Activated CD8-positive, alpha-beta memory T cell treated with anti-CD3 and anti-CD28 coated beads, Interleukin-2, amount 50 U/mL, for 1 hour (primary cell): ENCODE data around the gene EFCAB5.
"Not testable (repeated sequence)": the region's sequence is repeated elsewhere in the genome, so short reads cannot be mapped to it uniquely, and the experiment has no call there.

Experiments
- DNase-seq: peaks from one replicate; pipeline ENCODE4 v3.0.0-alpha.2; 2020; ENCODE audit errors: extremely low read depth

Gene EFCAB5

GRCh38 chr17:30095507-30096244, 154.2 kb downstream of the EFCAB5 start:
- DNase-seq = no peak

- no peak for DNase-seq
These were observed 160.4 kb downstream of the EFCAB5 start for GRCh38 chr17:30101686-30102390.

GRCh38 chr17:30103921-30104320, 162.5 kb downstream of the EFCAB5 start:
- DNase-seq = no peak

GRCh38 chr17:30104575-30105339, 163.3 kb downstream of the EFCAB5 start:
- DNase-seq = peak; percentile 39

GRCh38 chr17:30112794-30113193, 171.4 kb downstream of the EFCAB5 start:
- no peak for DNase-seq

GRCh38 chr17:30113213-30113612, 171.8 kb downstream of the EFCAB5 start:
- no peak for DNase-seq

- DNase-seq = no peak
These were observed 174.9 kb downstream of the EFCAB5 start for GRCh38 chr17:30116345-30116660.

- peak; percentile 80 for DNase-seq
These were observed 175.5 kb downstream of the EFCAB5 start, which contains the start of gene NSRP1 for GRCh38 chr17:30116661-30117551. TSS of gene NSRP1 (plus strand) at chr17:30116816. CDS start at chr17:30116844, 28 bp downstream.

- DNase-seq = no peak
These were observed 176.2 kb downstream of the EFCAB5 start for GRCh38 chr17:30117675-30118081.

GRCh38 chr17:30118635-30119034, 177.2 kb downstream of the EFCAB5 start:
- not testable (repeated sequence) for DNase-seq

- no peak for DNase-seq
These were observed 182.9 kb downstream of the EFCAB5 start for GRCh38 chr17:30124273-30124796.

- no peak for DNase-seq
These were observed 188.7 kb downstream of the EFCAB5 start for GRCh38 chr17:30130121-30130520.

- no peak for DNase-seq
These were observed 191.2 kb downstream of the EFCAB5 start for GRCh38 chr17:30132615-30133014.

GRCh38 chr17:30133197-30133596, 191.8 kb downstream of the EFCAB5 start:
- DNase-seq = no peak

GRCh38 chr17:30134551-30134950, 193.1 kb downstream of the EFCAB5 start:
- no peak for DNase-seq

GRCh38 chr17:30137158-30137557, 195.7 kb downstream of the EFCAB5 start:
- DNase-seq = no peak

GRCh38 chr17:30147860-30148259, 206.4 kb downstream of the EFCAB5 start:
- DNase-seq = not testable (repeated sequence)

GRCh38 chr17:30148376-30148775, 206.9 kb downstream of the EFCAB5 start:
- no peak for DNase-seq

GRCh38 chr17:30151471-30151870, 210.0 kb downstream of the EFCAB5 start:
- DNase-seq = no peak

GRCh38 chr17:30153463-30153862, 212.0 kb downstream of the EFCAB5 start:
- no peak for DNase-seq

GRCh38 chr17:30155389-30155788, 214.0 kb downstream of the EFCAB5 start:
- DNase-seq = no peak
